NCI-H1048 (cell line): ENCODE results near the gene LRRC8C.

Experiments
- DNase-seq: peaks from one replicate; lab custom pipeline; 2025; lab: John Stamatoyannopoulos, UW

The LRRC8C gene

GRCh38 chr1:89633800-89634625 is 1.1 kb downstream of the LRRC8C start:
- no peak for DNase-seq

- no peak for DNase-seq
Observed at GRCh38 chr1:89635825-89636815, 3.2 kb downstream of the LRRC8C start.

- no peak for DNase-seq
Observed at GRCh38 chr1:89637496-89637895, 4.6 kb downstream of the LRRC8C start.

- DNase-seq, result no peak
Observed at GRCh38 chr1:89640440-89640839, 7.5 kb downstream of the LRRC8C start.

GRCh38 chr1:89641781-89642180 is 8.9 kb downstream of the LRRC8C start:
- DNase-seq, result no peak

GRCh38 chr1:89643577-89643976 is 10.7 kb downstream of the LRRC8C start:
- DNase-seq, result no peak

- DNase-seq, result no peak
Observed at GRCh38 chr1:89644119-89644814, 11.3 kb downstream of the LRRC8C start.

GRCh38 chr1:89646259-89646658 is 13.3 kb downstream of the LRRC8C start:
- DNase-seq, result no peak

- DNase-seq, result no peak
Observed at GRCh38 chr1:89649783-89650182, 16.9 kb downstream of the LRRC8C start.

GRCh38 chr1:89652373-89652772 is 19.5 kb downstream of the LRRC8C start:
- DNase-seq, result no peak

GRCh38 chr1:89657886-89658285 is 25.0 kb downstream of the LRRC8C start:
- DNase-seq, result no peak

GRCh38 chr1:89659322-89660081 is 26.6 kb downstream of the LRRC8C start:
- no peak for DNase-seq

GRCh38 chr1:89660224-89661061 is 27.5 kb downstream of the LRRC8C start:
- no peak for DNase-seq

GRCh38 chr1:89665941-89666340 is 33.0 kb downstream of the LRRC8C start:
- DNase-seq, result no peak

GRCh38 chr1:89666640-89667039 is 33.7 kb downstream of the LRRC8C start:
- DNase-seq, result no peak

GRCh38 chr1:89667691-89668090 is 34.8 kb downstream of the LRRC8C start:
- DNase-seq, result no peak

- DNase-seq, result no peak
Observed at GRCh38 chr1:89668961-89669360, 36.0 kb downstream of the LRRC8C start.

GRCh38 chr1:89669441-89669840 is 36.5 kb downstream of the LRRC8C start:
- no peak for DNase-seq

GRCh38 chr1:89670163-89670562 is 37.2 kb downstream of the LRRC8C start:
- DNase-seq, result no peak

- no peak for DNase-seq
Observed at GRCh38 chr1:89670711-89671110, 37.8 kb downstream of the LRRC8C start.
